NCI-H226 (cell line): ENCODE data around the gene DOCK9.
"Not testable (repeated sequence)": the region's sequence is repeated elsewhere in the genome, so short reads cannot be mapped to it uniquely, and the experiment has no call there.

Experiments used
- DNase-seq: peaks from one replicate; pipeline ENCODE4 v3.0.0-alpha.2; 2015

Gene DOCK9

DNA sequence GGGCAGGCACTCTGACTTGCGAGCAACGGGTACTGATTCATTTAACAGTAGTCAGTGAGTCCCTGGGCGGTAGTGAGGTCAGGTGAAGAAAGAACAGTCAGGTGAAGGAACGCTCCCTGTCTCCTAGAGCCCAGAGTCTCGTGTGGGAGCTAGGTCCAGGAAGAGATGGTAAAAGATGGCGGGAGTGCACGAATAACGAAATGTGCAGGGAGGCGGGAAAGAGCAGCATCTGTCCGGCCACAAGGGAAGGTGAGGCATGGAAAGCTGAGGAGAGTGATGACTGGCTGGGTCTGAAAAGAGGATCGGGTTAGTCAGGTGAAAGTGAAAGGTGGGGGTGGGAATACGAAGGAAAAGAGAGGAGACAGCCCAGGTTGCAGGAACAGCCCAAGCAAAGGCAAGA lies 161.5 kb downstream of the DOCK9 start:
- DNase-seq = no peak

- DNase-seq = no peak
Observed at GRCh38 chr13:98813993-98814392, 163.9 kb downstream of the DOCK9 start.

- not testable (repeated sequence) for DNase-seq
Observed at GRCh38 chr13:98812186-98812790, 165.6 kb downstream of the DOCK9 start.

GRCh38 chr13:98810746-98811145 lies 167.1 kb downstream of the DOCK9 start:
- DNase-seq = no peak

DNA sequence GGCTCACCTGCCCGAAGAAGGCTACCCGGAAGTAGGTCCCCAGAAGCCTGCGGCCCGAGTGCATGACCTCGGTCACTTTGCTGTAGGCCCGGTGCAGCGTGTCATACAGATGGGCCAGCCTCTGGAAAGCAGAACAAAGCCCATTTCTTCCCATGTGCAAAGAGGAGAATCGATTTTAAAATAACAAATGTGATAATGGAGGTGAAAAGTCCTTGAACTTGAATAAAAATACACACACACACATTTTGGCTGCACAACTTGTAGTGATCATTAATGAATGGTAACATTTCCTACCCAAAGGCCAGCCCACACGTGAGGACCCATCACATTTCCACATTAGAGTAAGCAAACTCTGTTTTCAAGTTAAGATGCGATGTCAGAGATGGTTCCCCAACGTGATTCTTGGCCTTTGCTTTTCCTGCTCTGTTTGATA lies 168.5 kb downstream of the DOCK9 start:
- DNase-seq = no peak

DNA sequence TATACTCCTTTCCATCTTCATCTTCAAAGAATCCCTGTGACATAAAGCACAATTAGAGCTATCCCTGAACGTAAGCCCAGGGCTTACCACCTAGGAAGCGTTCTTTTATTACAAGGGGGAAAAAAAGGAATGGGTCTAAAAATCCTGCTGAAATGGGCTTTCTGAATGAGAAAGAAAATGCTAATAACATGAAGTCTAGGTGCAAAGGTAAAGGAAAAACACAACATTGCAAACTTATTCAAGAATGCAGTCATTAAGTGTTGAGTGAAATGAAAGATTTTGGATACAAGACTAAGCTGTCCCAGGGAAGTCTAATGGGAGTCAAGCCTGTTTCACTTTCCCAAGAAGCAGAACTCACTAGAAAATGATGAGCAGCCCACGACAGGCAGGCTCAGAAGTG lies 170.1 kb downstream of the DOCK9 start:
- no peak for DNase-seq

GRCh38 chr13:98804336-98804855 lies 173.5 kb downstream of the DOCK9 start:
- DNase-seq = no peak

- no peak for DNase-seq
Observed at GRCh38 chr13:98803921-98804320, 173.9 kb downstream of the DOCK9 start.

- DNase-seq = no peak
Observed at GRCh38 chr13:98803111-98803561, 174.7 kb downstream of the DOCK9 start.

DNA sequence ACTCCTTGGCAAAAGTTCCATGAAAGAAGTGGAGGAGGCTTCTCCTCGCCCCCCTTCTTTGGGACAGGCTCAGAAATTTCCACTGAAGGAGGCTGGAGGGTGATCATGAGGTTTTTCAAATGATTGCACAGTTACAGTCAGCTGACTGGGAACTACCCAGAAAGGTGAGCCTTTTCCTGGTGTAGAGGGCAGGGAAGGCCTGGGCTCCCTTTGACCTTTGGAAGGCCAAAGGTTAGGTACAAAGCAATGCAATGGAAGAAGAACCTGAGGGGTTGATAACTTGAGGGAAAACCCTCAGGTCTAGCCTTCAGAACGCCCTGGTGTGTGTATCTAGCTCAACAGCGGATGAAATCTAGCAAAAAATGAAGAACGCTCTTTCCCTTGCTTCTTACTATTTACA lies 175.3 kb downstream of the DOCK9 start:
- no peak for DNase-seq

GRCh38 chr13:98801626-98802418 lies 176.0 kb downstream of the DOCK9 start:
- DNase-seq = no peak

- DNase-seq = no peak
Observed at GRCh38 chr13:98800078-98800477, 177.8 kb downstream of the DOCK9 start.

DNA sequence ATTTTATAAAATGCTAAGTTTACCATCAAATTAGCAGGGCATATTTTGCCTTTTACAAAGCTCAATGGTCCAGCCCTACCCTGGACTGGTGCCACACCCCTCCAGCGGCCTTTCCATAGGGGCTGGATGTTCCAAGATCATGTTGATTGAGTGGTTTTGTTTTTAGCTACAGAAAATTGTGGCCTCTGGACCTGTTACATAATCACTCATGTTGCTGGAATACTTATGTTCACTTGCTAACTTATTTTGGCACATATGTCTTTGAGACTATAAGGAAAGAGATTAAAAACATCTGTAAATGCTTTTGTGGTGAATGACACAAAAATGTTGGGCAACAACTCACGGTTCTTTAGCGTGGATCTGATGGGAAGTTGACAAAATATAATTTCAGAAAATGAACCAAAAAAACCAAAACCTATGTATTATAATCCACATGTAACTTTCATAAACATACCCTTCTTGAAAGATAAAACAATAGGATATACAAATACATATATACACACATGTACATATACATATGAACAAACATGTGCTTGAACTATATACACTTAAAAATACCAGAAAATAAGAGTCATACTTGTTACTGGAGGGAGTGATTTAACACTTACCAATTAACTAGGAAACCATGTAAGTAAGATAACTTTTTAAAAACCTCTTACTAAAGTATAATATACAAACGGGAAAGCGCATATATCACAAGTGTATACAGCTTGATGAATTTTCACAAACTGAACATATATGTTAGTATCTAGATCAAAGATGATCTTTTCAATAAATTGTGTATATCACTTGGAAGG lies 178.8 kb downstream of the DOCK9 start:
- DNase-seq = no peak

- no peak for DNase-seq
Observed at GRCh38 chr13:98797456-98797855, 180.4 kb downstream of the DOCK9 start.

GRCh38 chr13:98796798-98797197 lies 181.1 kb downstream of the DOCK9 start:
- no peak for DNase-seq

GRCh38 chr13:98796191-98796590 lies 181.7 kb downstream of the DOCK9 start:
- DNase-seq = no peak

- no peak for DNase-seq
Observed at GRCh38 chr13:98795220-98795619, 182.6 kb downstream of the DOCK9 start.

DNA sequence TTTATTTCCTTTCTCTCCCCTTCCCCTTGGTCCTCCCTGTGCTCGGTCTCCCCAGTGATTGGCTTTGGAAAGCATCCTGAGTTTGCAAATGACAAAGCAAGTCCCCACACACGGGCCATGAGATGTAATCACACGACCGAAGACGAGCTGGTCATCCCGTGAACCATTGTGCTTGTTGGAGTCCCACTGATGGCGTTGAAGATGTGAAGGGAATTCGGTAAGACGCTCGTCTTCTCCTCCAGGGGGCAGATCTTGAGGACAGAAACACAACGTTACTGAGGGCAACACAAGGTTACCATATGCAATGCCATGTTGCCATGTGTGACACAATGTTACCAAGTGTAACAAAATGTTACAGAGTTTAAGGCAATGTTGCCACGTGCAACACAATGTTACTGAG lies 183.4 kb downstream of the DOCK9 start:
- DNase-seq = no peak

DNA sequence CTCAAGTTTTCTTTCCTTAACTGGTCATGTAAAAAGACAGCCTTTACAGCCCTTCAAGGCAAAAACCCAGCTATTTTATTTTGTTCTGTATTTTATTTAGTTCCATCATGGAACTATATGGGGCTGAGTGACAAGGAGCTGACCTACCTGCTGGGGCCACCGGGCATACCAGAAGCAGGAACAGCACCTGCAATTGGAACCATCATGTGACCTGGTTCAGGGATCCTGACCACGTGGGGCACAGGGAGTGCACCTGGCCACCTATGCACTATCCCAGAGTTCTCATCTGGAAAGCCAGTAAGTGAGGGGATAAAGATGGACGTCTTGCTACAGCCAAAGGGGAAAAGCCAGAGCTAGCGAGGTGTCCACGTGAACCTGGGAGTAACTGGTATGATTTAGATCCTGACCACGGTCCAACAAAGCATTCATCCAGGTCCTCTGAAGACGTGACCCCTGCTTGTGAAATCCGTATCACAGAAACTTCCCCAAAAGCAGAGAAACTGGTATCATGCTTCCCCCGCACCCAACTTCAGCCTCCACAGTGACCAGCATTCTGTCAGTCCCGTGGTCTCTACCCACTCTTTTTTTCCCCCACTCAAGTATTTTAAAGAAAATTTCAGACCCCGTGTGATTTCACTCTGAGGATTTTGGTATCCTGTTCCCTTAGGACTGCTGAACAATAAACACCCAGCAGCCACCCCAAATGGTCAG lies 184.9 kb downstream of the DOCK9 start:
- no peak for DNase-seq

DNA sequence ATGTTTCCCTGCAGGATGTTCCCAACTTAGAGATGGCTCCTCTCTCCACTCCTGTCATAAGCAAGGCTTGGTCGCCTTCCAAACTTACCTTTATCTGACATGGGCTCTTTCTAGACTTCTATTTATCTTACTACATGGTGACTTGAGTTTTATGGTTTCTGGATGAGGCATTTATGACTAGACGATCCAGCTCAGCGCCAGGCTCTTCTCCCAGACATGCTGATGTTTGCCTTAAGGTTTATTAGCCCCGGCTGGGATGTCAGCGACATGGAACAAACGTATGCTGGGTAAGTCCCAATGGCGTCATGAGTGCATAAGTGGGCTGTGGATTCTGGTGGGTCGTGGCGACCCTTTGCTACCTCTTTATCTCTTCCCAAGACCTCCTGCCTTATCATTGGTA lies 185.5 kb downstream of the DOCK9 start:
- no peak for DNase-seq

DNA sequence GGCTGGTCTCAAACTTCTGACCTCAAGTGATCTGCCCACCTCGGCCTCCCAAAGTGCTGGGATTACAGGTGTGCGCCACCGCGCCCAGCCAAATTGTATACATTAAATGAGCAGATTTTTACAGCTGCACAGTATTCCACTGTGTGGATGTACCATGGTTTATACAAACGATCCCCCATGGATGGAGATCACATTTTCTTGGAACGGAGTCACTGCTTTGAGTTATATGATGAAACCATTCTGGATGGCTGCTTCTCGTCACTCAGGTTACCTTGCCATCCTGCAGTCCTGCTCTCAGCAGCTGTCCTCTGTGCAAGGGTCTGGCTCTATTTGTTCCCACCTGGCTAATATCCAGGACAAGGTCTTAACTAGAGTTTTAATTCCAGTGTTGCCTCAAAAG lies 186.3 kb downstream of the DOCK9 start:
- DNase-seq = no peak

- no peak for DNase-seq
Observed at GRCh38 chr13:98787996-98788395, 189.9 kb downstream of the DOCK9 start.

GRCh38 chr13:98787173-98787572 lies 190.7 kb downstream of the DOCK9 start:
- no peak for DNase-seq
